Type B pancreatic cell (in vitro differentiated cells): ENCODE measurements around the gene MMEL1. TPM values are rescaled to one million over a fixed set of nuclear protein-coding genes. Genes with fewer than 3 reads are reported as not detected.

ENCODE experiments used
- DNase-seq: peaks from one replicate; pipeline ENCODE4 v3.0.0; 2021; ENCODE audit warnings: mixed read lengths; ENCODE audit not compliant: unreplicated experiment; ENCODE audit errors: extremely low spot score
- H3K27ac Mint-ChIP-seq: 2 replicates; pipeline ENCODE4 v1.8.0; 2021; ENCODE audit warnings: mild to moderate bottlenecking, mixed read lengths
- H3K27me3 Mint-ChIP-seq: 2 replicates; pipeline ENCODE4 v1.8.0; 2021; ENCODE audit warnings: mixed read lengths
- H3K36me3 Mint-ChIP-seq: 2 replicates; pipeline ENCODE4 v1.8.0; 2021; ENCODE audit warnings: mixed read lengths
- H3K4me1 Mint-ChIP-seq: one replicate; pipeline ENCODE4 v1.8.0; 2021; ENCODE audit warnings: mixed read lengths; ENCODE audit not compliant: unreplicated experiment
- H3K4me3 Mint-ChIP-seq: 2 replicates; pipeline ENCODE4 v1.8.0; 2021; ENCODE audit warnings: mild to moderate bottlenecking, mixed read lengths
- H3K9me3 Mint-ChIP-seq: 2 replicates; pipeline ENCODE4 v1.8.0; 2021; ENCODE audit warnings: mixed read lengths
- total RNA-seq: library from RNA; stranded (reverse); gene quantifications from 2 replicates; pipeline ENCODE4 v1.2.1, GENCODE V29; 2021; ENCODE audit warnings: low replicate concordance
- TF ChIP-seq, protein P1 (sequence below): fragments of 200-600 bp; sonication (generic); conservative IDR thresholded peaks from 2 replicates; pipeline ENCODE4 v1.5.0; 2021; ENCODE audit warnings: antibody characterized with exemption, mild to moderate bottlenecking

The MMEL1 gene
- total RNA-seq, 1 donor from 2014 or later = 1.1 TPM

DNA sequence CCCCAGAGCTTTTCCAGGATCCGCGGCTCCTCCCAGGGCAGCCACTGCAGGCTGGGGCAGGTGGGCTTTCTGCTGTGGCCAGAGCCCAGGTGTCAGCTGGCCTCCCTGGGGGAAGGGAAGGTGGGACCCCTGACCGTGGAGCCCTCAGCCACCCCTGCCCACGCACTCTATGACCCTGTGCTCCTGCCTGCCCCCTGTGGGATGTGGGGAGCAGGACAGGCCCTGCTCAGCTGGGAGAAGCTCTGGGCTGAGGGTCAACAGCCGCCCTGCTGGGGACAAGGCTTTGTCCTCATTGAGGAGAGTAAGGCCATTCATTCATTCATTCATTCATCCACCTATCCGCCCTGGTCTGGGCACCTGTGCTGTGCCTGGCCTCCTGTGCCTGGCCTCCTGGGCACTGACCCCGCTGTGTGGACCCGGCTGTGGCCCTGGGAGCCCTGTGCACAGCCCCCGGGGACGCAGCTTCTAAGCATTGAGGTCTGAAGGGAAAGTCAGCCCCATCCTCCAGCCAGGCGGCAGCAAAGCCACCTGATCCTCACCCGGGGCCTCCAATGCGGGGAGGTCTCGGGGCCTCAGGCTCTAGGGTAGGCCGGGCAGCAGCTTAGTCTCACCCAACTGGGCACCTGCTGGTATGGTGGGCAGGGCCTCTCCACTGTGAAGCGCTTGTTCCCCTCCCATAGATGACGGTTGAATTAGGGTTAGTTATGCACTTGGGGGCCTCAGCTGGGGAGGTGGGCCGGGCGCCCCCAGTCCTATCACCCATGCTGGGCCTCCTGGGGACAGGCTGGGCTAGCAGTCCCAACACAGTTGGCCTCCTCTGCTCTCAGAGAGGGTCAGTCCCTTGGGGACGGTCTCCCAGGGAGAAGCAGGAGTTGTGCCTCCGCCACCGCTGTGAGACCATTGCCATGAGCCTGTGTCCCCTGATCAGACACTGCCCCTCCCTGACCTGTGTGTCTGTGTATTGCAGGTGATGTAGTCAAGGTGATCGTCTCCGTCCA, 70.6 kb downstream of the MMEL1 start:
- H3K9me3 Mint-ChIP-seq = no peaks in the 10 kb centered on the region
- no peak overlapping the region for H3K27ac Mint-ChIP-seq
- H3K4me1 Mint-ChIP-seq = peaks cover 3% of the 10 kb centered on the region

DNA sequence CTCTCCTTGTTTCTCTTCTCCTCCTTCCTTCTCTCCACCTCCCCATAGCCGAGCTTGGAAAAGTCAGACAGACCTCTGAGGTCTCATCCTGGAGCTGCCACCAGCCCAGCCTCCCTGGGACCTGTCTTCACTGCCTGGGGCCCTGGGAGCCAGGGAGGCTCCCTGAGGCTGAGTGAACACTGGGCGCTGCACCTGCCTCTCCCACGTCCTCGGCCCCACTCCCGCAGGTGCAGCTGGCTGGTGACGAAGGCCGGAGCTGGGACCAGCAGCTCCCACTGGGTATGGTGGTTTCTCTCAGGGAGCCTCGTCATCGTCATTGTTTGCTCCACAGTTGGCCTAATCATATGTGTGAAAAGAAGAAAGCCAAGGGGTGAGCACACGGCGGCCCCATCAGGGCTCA, 71.4 kb downstream of the MMEL1 start:
- H3K4me1 Mint-ChIP-seq = peaks cover 6% of the 10 kb centered on the region
- no peak overlapping the region for H3K4me3 Mint-ChIP-seq
- no peaks in the 10 kb centered on the region for H3K36me3 Mint-ChIP-seq
- TF ChIP-seq, protein P1, sequence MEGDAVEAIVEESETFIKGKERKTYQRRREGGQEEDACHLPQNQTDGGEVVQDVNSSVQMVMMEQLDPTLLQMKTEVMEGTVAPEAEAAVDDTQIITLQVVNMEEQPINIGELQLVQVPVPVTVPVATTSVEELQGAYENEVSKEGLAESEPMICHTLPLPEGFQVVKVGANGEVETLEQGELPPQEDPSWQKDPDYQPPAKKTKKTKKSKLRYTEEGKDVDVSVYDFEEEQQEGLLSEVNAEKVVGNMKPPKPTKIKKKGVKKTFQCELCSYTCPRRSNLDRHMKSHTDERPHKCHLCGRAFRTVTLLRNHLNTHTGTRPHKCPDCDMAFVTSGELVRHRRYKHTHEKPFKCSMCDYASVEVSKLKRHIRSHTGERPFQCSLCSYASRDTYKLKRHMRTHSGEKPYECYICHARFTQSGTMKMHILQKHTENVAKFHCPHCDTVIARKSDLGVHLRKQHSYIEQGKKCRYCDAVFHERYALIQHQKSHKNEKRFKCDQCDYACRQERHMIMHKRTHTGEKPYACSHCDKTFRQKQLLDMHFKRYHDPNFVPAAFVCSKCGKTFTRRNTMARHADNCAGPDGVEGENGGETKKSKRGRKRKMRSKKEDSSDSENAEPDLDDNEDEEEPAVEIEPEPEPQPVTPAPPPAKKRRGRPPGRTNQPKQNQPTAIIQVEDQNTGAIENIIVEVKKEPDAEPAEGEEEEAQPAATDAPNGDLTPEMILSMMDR = no peak
- H3K9me3 Mint-ChIP-seq = no peaks in the 10 kb centered on the region
- H3K27me3 Mint-ChIP-seq = no peaks in the 10 kb centered on the region
- no peak for DNase-seq
- H3K27ac Mint-ChIP-seq = no peak overlapping the region

More for the DNA sequence above, 70.6 kb downstream of the MMEL1 start:
- Mint-ChIP-seq H3K4me3 (no peak overlapping the region), H3K27me3 (no peaks in the 10 kb centered on the region), H3K36me3 (no peaks in the 10 kb centered on the region)
- no peak for DNase-seq
- TF ChIP-seq, protein P1 = peak; percentile 55

DNA sequence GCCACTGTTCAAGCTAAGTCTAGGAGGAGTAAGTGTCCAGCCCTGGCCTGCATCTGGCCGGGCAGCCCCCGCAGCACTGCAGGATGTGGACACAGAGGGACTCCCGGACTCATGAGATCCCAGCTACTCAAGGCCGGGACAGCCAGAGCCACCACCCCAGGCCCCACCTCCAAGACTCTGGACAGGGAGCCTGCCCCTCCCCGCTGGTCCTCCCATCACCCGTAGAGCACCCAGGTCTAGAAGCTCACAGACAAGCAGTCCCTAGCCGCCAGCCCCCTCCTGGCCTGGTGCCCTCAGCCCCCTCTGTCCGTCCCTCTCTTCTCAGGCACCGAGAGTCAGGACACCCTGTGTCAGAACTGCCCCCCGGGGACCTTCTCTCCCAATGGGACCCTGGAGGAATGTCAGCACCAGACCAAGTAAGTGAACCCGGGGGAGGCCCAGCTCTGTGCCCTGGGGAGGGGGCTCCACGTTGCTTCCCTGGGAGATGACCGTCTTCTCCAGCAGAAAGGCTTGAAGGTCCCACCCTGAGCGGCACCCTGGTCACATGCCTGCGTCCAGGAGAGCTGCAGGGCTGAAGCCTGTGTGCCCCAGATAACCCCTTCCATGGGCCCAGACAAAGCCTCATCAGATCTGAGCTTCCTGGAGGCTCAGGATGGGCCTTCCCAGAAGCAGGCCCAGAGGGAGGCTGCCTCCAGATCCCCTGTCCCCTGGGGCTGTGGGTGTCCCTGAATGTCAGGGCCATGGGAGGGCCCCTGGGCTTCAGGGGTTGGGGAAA, 72.3 kb downstream of the MMEL1 start:
- Mint-ChIP-seq H3K27ac (no peak overlapping the region), H3K4me1 (peaks cover 5% of the 10 kb centered on the region), H3K36me3 (no peaks in the 10 kb centered on the region), H3K9me3 (no peaks in the 10 kb centered on the region), H3K27me3 (no peaks in the 10 kb centered on the region), H3K4me3 (no peak overlapping the region)
- no peak for DNase-seq
- TF ChIP-seq, protein P1 = no peak

DNA sequence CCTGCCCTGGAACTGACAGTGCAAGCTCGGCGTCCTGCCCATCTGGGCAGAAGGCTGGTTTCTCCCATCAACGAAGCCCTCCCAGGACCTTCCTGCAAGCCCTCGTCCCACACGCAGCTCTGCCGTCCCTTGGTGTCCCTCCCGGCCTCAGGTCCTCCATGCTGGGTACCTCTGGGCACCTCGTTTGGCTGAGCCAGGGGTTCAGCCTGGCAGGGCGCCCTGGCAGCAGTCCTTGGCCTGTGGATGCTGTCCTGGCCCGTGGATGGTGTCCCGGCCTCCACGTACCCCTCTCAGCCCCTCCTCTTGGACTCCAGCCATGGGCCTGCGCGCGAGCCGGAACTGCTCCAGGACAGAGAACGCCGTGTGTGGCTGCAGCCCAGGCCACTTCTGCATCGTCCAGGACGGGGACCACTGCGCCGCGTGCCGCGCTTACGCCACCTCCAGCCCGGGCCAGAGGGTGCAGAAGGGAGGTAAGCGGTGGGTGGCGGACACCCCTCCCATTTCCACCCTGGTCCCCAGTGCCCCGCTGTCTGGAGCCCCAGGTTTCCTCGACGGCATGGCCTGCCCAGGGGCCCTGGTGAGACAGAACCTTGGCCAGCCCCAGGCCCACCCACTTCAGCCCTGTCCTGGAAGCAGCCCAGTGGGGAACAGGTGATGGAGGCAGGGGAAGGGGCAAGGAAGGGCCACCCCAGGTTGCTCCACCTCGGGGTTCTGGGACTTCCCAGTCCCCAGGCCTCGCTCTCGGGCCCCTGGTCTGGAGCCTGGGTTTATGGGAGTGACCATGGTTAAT, 73.1 kb downstream of the MMEL1 start:
- Mint-ChIP-seq H3K4me1 (peaks cover 5% of the 10 kb centered on the region), H3K27me3 (no peaks in the 10 kb centered on the region)
- TF ChIP-seq, protein P1 = no peak

DNA sequence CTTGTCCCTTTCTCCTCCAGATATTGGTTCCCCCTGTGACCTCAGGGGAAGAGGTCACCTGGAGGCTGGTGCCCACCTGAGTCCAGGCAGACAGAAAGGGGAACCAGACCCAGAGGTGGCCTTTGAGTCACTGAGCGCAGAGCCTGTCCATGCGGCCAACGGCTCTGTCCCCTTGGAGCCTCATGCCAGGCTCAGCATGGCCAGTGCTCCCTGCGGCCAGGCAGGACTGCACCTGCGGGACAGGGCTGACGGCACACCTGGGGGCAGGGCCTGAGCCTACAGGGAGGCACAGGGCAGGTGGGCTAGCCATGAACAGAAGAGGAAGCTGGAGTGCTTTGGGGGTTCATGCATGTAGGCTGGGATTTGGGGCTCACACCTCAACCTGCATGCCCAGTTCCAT, 74.0 kb downstream of the MMEL1 start:
- DNase-seq = no peak
- Mint-ChIP-seq H3K27ac (no peak overlapping the region), H3K4me1 (peaks cover 5% of the 10 kb centered on the region), H3K36me3 (no peaks in the 10 kb centered on the region), H3K27me3 (no peaks in the 10 kb centered on the region), H3K4me3 (no peak overlapping the region), H3K9me3 (no peaks in the 10 kb centered on the region)
- TF ChIP-seq, protein P1 = no peak

More for the DNA sequence above, 73.1 kb downstream of the MMEL1 start:
- H3K9me3 Mint-ChIP-seq = no peaks in the 10 kb centered on the region
- H3K36me3 Mint-ChIP-seq = no peaks in the 10 kb centered on the region
- no peak overlapping the region for H3K27ac Mint-ChIP-seq
- DNase-seq = no peak
- no peak overlapping the region for H3K4me3 Mint-ChIP-seq
